Natural killer cell treated with Interleukin-12 subunit alpha and Interleukin-12 subunit beta and Interleukin-15 and Interleukin-18, amount 100 ng/mL, for 72 hours (primary cell): ENCODE measurements around the gene ENTPD1. TPM values are rescaled to one million over a fixed set of nuclear protein-coding genes. Genes with fewer than 3 reads are reported as not detected.
"Not testable (repeated sequence)": the region's sequence is repeated elsewhere in the genome, so short reads cannot be mapped to it uniquely, and the experiment has no call there.

Experiments used
- ATAC-seq, 2 donors: fragments of 150-1000 bp; cut with Tn5 transposase in 1 of 2; sonication (Bioruptor Pico), chemical (Tn5 transposase) in 1 of 2; 2 replicates each; pipeline ENCODE4 v1.10.0; 2021
- DNase-seq: peaks from one replicate; pipeline ENCODE4 v3.0.0; 2022; ENCODE audit warnings: low spot score
- H3K27ac Mint-ChIP-seq, 2 donors: 1 replicate in 1 of 2; 2 replicates in 1 of 2; pipeline ENCODE4 v1.8.0; 2022; ENCODE audit warnings: mixed read lengths in 2 of 2, mild to moderate bottlenecking in 1 of 2, moderate library complexity in 1 of 2
- H3K27me3 Mint-ChIP-seq, 2 donors: 1 replicate in 1 of 2; 2 replicates in 1 of 2; pipeline ENCODE4 v1.8.0; 2022; ENCODE audit warnings: mixed read lengths in 2 of 2
- H3K36me3 Mint-ChIP-seq: one replicate; pipeline ENCODE4 v1.8.0; 2022; ENCODE audit warnings: mixed read lengths
- H3K4me1 Mint-ChIP-seq, 2 donors: 1 replicate in 1 of 2; 2 replicates in 1 of 2; pipeline ENCODE4 v1.8.0; 2022; ENCODE audit warnings: low read depth in 2 of 2, mixed read lengths in 2 of 2, mild to moderate bottlenecking in 1 of 2
- H3K4me3 Mint-ChIP-seq: one replicate; pipeline ENCODE4 v1.8.0; 2022; ENCODE audit warnings: mixed read lengths
- H3K9me3 Mint-ChIP-seq: 2 replicates; pipeline ENCODE4 v1.8.0; 2022; ENCODE audit warnings: mixed read lengths
- total RNA-seq, 2 donors: library from RNA; stranded (reverse); gene quantifications; one replicate each; pipeline ENCODE4 v1.2.3, GENCODE V29; 2022

ENTPD1 gene
- total RNA-seq, 2 donors from 2014 or later: 56.4 to 111 TPM

- H3K4me1 Mint-ChIP-seq: peaks cover 73 to 86% of the 10 kb centered on the region in 2 donors
- peak overlapping the region; percentile 97 for H3K27ac Mint-ChIP-seq
- H3K9me3 Mint-ChIP-seq: peaks cover 11% of the 10 kb centered on the region
- peak; percentile 57 to 64 for ATAC-seq
- DNase-seq: peak; percentile 77
- H3K4me3 Mint-ChIP-seq: peak overlapping the region; percentile 65
- peaks cover 41% of the 10 kb centered on the region for H3K36me3 Mint-ChIP-seq
- H3K27me3 Mint-ChIP-seq: no peaks in the 10 kb centered on the region
These were observed 37.6 kb downstream of the ENTPD1 start for GRCh38 chr10:95793401-95794045.

GRCh38 chr10:95794195-95794594 is 38.2 kb downstream of the ENTPD1 start:
- DNase-seq (no peak), ATAC-seq (no peak)
- Mint-ChIP-seq H3K4me1 (peaks cover 70 to 81% of the 10 kb centered on the region in 2 donors), H3K4me3 (peak overlapping the region; percentile 73), H3K27me3 (no peaks in the 10 kb centered on the region), H3K9me3 (peaks cover 11% of the 10 kb centered on the region), H3K36me3 (peaks cover 42% of the 10 kb centered on the region), H3K27ac (peak overlapping the region; percentile 97)

- no peak for ATAC-seq
- no peak for DNase-seq
- Mint-ChIP-seq H3K36me3 (peaks cover 53% of the 10 kb centered on the region), H3K27me3 (no peaks in the 10 kb centered on the region), H3K4me3 (peak overlapping the region; percentile 73), H3K9me3 (peaks cover 11% of the 10 kb centered on the region), H3K27ac (peak overlapping the region; percentile 97), H3K4me1 (peaks cover 76 to 83% of the 10 kb centered on the region in 2 donors)
These were observed 39.6 kb downstream of the ENTPD1 start for GRCh38 chr10:95795602-95796001.

- Mint-ChIP-seq H3K27ac (peak overlapping the region; percentile 97), H3K9me3 (peaks cover 8% of the 10 kb centered on the region), H3K4me1 (peaks cover 69 to 74% of the 10 kb centered on the region in 2 donors), H3K4me3 (peak overlapping the region; percentile 73), H3K36me3 (peaks cover 47% of the 10 kb centered on the region), H3K27me3 (no peaks in the 10 kb centered on the region)
- DNase-seq (no peak), ATAC-seq (peak; percentile 73 to 78)
These were observed 40.5 kb downstream of the ENTPD1 start for GRCh38 chr10:95796504-95796903.

GRCh38 chr10:95798096-95798855 is 42.3 kb downstream of the ENTPD1 start:
- H3K4me3 Mint-ChIP-seq: peak overlapping the region; percentile 36
- peaks cover 52 to 56% of the 10 kb centered on the region in 2 donors for H3K4me1 Mint-ChIP-seq
- ATAC-seq (no peak), DNase-seq (no peak)
- peak overlapping the region; percentile 97 for H3K27ac Mint-ChIP-seq
- peaks cover 5% of the 10 kb centered on the region for H3K9me3 Mint-ChIP-seq
- H3K36me3 Mint-ChIP-seq: peaks cover 46% of the 10 kb centered on the region
- no peaks in the 10 kb centered on the region for H3K27me3 Mint-ChIP-seq

GRCh38 chr10:95800286-95800685 is 44.3 kb downstream of the ENTPD1 start:
- Mint-ChIP-seq H3K4me1 (peaks cover 41% of the 10 kb centered on the region in 2 donors), H3K4me3 (peak overlapping the region; percentile 70), H3K36me3 (peaks cover 51% of the 10 kb centered on the region), H3K27ac (peak overlapping the region; percentile 79 to 84)
- DNase-seq, H3K9me3 Mint-ChIP-seq, ATAC-seq, H3K27me3 Mint-ChIP-seq: not testable (repeated sequence)

GRCh38 chr10:95806687-95807380 is 50.9 kb downstream of the ENTPD1 start:
- not testable (repeated sequence) for H3K4me3 Mint-ChIP-seq, H3K27me3 Mint-ChIP-seq, H3K9me3 Mint-ChIP-seq, H3K4me1 Mint-ChIP-seq, ATAC-seq, DNase-seq
- Mint-ChIP-seq H3K36me3 (peaks cover 42% of the 10 kb centered on the region), H3K27ac (peak overlapping the region; percentile 13 to 34)

GRCh38 chr10:95808705-95809308 is 52.8 kb downstream of the ENTPD1 start:
- DNase-seq, H3K4me1 Mint-ChIP-seq, H3K4me3 Mint-ChIP-seq, ATAC-seq, H3K27me3 Mint-ChIP-seq, H3K9me3 Mint-ChIP-seq, H3K27ac Mint-ChIP-seq: not testable (repeated sequence)
- H3K36me3 Mint-ChIP-seq: peaks cover 31% of the 10 kb centered on the region

GRCh38 chr10:95809370-95810197 is 53.6 kb downstream of the ENTPD1 start:
- Mint-ChIP-seq H3K36me3 (peaks cover 23% of the 10 kb centered on the region), H3K27me3 (no peaks in the 10 kb centered on the region), H3K4me3 (no peak overlapping the region), H3K27ac (no peak overlapping the region), H3K4me1 (peaks cover 2 to 6% of the 10 kb centered on the region in 2 donors), H3K9me3 (peaks cover 6% of the 10 kb centered on the region)
- DNase-seq (no peak), ATAC-seq (no peak)

GRCh38 chr10:95810198-95810976 is 54.4 kb downstream of the ENTPD1 start:
- Mint-ChIP-seq H3K9me3 (peaks cover 6% of the 10 kb centered on the region), H3K27ac (peak overlapping the region in 1 of 2 donors; percentile 39), H3K36me3 (peaks cover 23% of the 10 kb centered on the region), H3K27me3 (no peaks in the 10 kb centered on the region), H3K4me3 (no peak overlapping the region), H3K4me1 (peaks cover 5 to 11% of the 10 kb centered on the region in 2 donors)
- no peak for DNase-seq
- no peak for ATAC-seq

GRCh38 chr10:95813054-95813685 is 57.2 kb downstream of the ENTPD1 start:
- no peaks in the 10 kb centered on the region for H3K27me3 Mint-ChIP-seq
- ATAC-seq: no peak
- DNase-seq: no peak
- peaks cover 4% of the 10 kb centered on the region for H3K9me3 Mint-ChIP-seq
- peaks cover 8 to 10% of the 10 kb centered on the region in 2 donors for H3K4me1 Mint-ChIP-seq
- H3K36me3 Mint-ChIP-seq: peaks cover 18% of the 10 kb centered on the region
- no peak overlapping the region for H3K4me3 Mint-ChIP-seq
- H3K27ac Mint-ChIP-seq: no peak overlapping the region
